HG03575 (cell line): Measurements from ENCODE around the gene CMTM8.
"Not testable (repeated sequence)": the region's sequence is repeated elsewhere in the genome, so short reads cannot be mapped to it uniquely, and the experiment has no call there.

Experiments
- ATAC-seq: cut with Tn5 transposase; IDR thresholded peaks from one replicate; pipeline ENCODE4 v1.9.1; 2021; ENCODE audit not compliant: unreplicated experiment, insufficient number of reproducible peaks, low FRiP score; ENCODE audit errors: extremely low read depth

The CMTM8 gene

GRCh38 chr3:32238453-32239306, at the start of gene CMTM8:
CMTM8 (plus strand) TSS chr3:32238680; CDS start chr3:32238973, 293 bp downstream.
- no peak for ATAC-seq

DNA sequence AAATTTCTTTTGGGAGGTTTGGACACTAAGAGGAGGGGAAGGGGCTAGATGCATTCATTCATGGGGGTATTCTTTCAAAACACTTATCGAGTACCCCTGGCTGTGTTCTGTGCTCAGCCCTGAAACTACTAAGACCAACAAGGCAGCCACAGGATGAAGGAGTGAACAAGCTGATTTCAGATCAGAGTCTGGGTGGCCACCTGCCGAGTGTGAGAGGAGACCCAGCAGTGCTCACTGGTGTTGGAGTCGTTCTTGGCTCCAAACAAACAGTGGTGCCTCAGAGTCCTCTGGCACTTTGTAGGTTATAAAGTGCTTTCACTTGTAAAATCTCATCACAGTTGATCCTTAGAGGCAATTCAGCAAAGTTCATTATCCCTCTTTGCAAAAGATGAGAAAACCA, 48.8 kb upstream of the CMTM8 start:
- ATAC-seq: no peak

DNA sequence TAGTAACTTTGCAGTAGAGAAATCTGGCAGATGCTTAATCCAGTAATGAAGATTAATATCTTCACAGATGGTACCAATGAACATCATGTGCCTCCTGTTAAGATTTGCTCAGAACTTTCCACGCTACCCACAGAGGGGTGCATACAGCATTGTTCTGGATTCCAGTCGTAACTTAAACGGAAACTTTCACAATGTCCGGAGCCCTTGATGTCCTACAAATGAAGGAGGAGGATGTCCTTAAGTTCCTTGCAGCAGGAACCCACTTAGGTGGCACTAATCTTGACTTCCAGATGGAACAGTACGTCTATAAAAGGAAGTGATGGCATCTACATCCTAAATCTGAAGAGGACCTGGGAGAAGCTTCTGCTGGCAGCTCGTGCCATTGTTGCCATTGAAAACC, 47.9 kb upstream of the CMTM8 start:
- ATAC-seq: not testable (repeated sequence)

- no peak for ATAC-seq
Observed at GRCh38 chr3:32193101-32193500, 45.4 kb upstream of the CMTM8 start.

GRCh38 chr3:32194653-32195052, 43.8 kb upstream of the CMTM8 start:
- no peak for ATAC-seq

DNA sequence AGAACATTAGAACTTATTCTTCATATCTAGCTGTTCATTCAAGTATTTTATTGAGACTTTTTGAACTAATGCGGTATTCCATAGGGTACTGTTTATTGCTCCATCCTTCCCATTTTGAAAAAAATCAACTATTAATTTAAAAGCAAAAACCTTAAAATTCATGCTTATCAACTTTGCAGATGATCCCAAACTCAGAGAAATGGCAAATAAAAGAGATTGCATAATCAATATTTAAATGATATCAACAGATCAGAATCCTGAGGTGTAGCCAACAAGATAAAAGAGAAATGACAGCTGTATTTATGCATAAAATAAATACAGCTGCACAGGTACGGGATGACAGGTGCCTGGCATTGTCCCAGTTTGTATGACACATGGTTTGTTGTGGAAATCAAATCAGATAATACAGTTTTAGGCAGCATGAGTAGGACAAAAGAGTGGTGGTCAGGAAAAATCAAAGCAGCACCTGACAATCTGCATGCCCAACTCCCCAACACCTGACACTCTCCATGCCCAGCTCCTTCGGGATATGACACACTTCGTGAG, 42.4 kb upstream of the CMTM8 start:
- no peak for ATAC-seq

DNA sequence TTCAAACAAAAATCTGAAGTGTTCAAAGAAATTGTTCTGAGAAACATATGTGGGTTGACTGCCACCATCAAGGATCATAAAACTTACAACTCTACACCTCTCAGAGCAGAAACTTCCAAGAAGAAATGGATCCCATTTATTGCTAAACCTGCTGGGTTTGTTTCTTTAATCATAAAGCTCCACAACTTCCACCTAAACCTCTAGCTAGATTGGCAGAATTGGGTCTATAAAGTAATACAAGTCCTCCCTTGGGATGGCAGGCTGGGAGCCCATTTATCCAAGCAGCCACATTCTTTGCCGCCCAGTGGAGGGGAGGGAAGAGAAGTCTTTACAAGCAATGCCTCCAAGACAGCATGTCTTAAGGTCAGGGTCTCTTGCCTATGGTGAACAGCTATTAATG, 40.5 kb upstream of the CMTM8 start:
- no peak for ATAC-seq

DNA sequence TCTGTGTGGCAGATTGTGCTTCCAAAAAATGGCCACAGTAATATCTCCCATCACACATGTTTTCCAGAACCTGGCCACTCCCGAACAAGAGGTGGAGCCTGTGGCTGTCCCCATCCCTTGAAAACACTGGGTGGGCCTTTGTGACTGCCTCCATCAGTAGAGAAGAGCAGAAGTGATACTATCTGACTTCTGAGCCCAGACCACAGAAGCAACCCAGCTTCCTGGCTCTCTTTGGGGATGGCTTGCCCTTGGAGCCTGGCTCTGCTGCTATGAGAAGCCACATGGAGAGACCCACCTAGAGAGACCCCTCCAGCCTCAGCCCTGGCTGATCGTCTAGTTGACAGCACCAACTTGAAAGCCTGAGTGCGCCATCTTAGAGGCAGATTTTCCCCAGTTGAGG, 39.8 kb upstream of the CMTM8 start:
- no peak for ATAC-seq

- ATAC-seq: no peak
Observed at GRCh38 chr3:32200490-32200889, 38.0 kb upstream of the CMTM8 start.

- ATAC-seq: no peak
Observed at GRCh38 chr3:32200992-32201758, 37.3 kb upstream of the CMTM8 start.

- ATAC-seq: no peak
Observed at GRCh38 chr3:32202496-32202895, 36.0 kb upstream of the CMTM8 start.

GRCh38 chr3:32203854-32204253, 34.6 kb upstream of the CMTM8 start:
- ATAC-seq: no peak

GRCh38 chr3:32208447-32208846, 30.0 kb upstream of the CMTM8 start:
- ATAC-seq: no peak

DNA sequence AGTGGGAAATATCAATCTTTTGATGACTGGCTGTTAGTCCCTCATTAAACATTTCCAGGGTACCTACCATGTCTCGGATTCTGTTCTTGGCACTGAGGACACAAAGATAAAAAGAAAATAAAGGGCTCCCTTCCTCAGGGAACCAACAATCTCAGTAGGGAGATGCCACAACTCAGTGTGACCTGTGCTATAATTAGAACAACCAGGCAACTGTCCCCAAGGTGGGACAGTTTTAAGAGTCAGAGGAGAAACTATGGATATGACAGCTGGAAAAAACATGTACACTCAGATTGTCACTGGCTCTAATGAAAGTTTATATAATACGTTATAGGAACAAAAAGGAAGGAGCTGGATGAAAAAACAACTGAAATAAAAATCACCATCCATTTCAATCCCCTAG, 23.3 kb upstream of the CMTM8 start:
- ATAC-seq: no peak

- no peak for ATAC-seq
Observed at GRCh38 chr3:32216172-32216783, 22.2 kb upstream of the CMTM8 start.

DNA sequence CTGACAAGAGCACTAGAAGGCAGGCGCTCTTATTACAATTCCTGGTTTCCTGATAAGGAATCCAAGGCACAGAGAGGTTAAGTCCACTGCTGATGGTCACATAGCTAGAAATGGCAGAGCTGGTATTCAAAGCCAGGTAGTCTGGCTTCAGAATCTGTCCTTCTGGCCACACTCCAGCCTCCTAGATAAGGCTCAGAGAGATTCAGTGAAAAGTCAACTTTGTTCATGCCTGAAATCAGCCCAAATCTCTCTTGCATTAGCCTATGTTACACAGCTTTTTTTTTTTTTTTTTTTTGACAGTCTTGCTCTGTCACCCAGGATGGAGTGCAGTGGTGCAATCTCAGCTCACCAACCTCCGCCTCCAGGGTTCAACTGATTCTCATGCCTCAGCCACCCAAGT, 21.1 kb upstream of the CMTM8 start:
- no peak for ATAC-seq

- ATAC-seq: no peak
Observed at GRCh38 chr3:32219537-32219936, 18.9 kb upstream of the CMTM8 start.

GRCh38 chr3:32220006-32220405, 18.5 kb upstream of the CMTM8 start:
- no peak for ATAC-seq

DNA sequence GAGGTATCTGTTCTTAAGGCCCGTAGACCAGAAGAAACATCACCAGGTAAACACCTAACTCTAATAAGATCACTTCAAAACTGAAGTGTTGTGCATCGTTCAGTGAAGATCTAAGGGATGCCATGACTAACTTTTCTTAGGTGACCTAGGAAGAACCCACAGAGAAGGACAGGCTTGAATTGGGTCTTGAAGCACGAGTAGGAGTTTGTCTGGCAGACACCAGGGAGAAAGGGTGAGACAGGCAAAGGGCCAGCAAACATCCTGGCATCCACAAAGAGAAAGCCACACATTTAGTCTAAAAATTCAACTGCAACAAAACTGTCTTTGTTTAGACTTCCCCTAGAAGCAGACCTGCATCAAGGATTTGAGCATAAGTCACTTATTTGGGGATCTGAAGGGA, 15.5 kb upstream of the CMTM8 start:
- no peak for ATAC-seq
